MG63 (cell line): ENCODE data around the gene SORBS1. TPM values are rescaled to one million over a fixed set of nuclear protein-coding genes. Genes with fewer than 3 reads are reported as not detected.

Experiments used
- DNase-seq: peaks from one replicate; pipeline ENCODE4 v3.0.0-alpha.2; 2020
- H3K27me3 ChIP-seq: fragments of 250-450 bp; sonication (Bioruptor Pico); 2 replicates; pipeline ENCODE4 v1.5.1; 2020; ENCODE audit warnings: mild to moderate bottlenecking, moderate library complexity
- H3K36me3 ChIP-seq: fragments of 250-450 bp; sonication (Bioruptor Pico); 2 replicates; pipeline ENCODE4 v1.5.1; 2020; ENCODE audit warnings: mild to moderate bottlenecking, moderate library complexity
- H3K4me3 ChIP-seq: fragments of 250-450 bp; sonication (Bioruptor Pico); 2 replicates; pipeline ENCODE4 v1.5.1; 2020; ENCODE audit warnings: mild to moderate bottlenecking, moderate library complexity
- H3K9me3 ChIP-seq: fragments of 250-450 bp; sonication (Bioruptor Pico); 2 replicates; pipeline ENCODE4 v1.5.1; 2020; ENCODE audit warnings: mild to moderate bottlenecking, moderate library complexity
- total RNA-seq: library from RNA; depleted of rRNA; stranded (reverse); fragments of >200 nt; shearing (Covaris generic); gene quantifications from 2 replicates; pipeline ENCODE4 v1.2.3, GENCODE V29; 2014; ENCODE audit warnings: low replicate concordance

SORBS1 gene
- total RNA-seq, 1 experiment from 2014 or later = 0.03 TPM

GRCh38 chr10:95451568-95452524 is 109.3 kb downstream of the SORBS1 start:
- Histone ChIP-seq H3K36me3 (no peaks in the 10 kb centered on the region), H3K27me3 (peaks cover 20% of the 10 kb centered on the region; the same call in 1 of the 2 replicates), H3K9me3 (no peaks in the 10 kb centered on the region), H3K4me3 (no peak overlapping the region)
- no peak for DNase-seq

GRCh38 chr10:95451150-95451549 is 110.0 kb downstream of the SORBS1 start:
- H3K36me3 ChIP-seq = no peaks in the 10 kb centered on the region
- H3K9me3 ChIP-seq = no peaks in the 10 kb centered on the region
- no peak for DNase-seq
- peaks cover 18% of the 10 kb centered on the region; the same call in 1 of the 2 replicates for H3K27me3 ChIP-seq
- no peak overlapping the region for H3K4me3 ChIP-seq

GRCh38 chr10:95450188-95450587 is 111.0 kb downstream of the SORBS1 start:
- Histone ChIP-seq H3K36me3 (no peaks in the 10 kb centered on the region), H3K27me3 (peaks cover 17% of the 10 kb centered on the region; the same call in 1 of the 2 replicates), H3K4me3 (no peak overlapping the region), H3K9me3 (no peaks in the 10 kb centered on the region)
- no peak for DNase-seq

GRCh38 chr10:95447685-95448084 is 113.5 kb downstream of the SORBS1 start:
- H3K36me3 ChIP-seq = no peaks in the 10 kb centered on the region
- no peak for DNase-seq
- no peak overlapping the region for H3K4me3 ChIP-seq
- no peaks in the 10 kb centered on the region for H3K9me3 ChIP-seq
- H3K27me3 ChIP-seq = peaks cover 15% of the 10 kb centered on the region

GRCh38 chr10:95445837-95446486 is 115.2 kb downstream of the SORBS1 start:
- Histone ChIP-seq H3K4me3 (no peak overlapping the region), H3K9me3 (no peaks in the 10 kb centered on the region), H3K36me3 (no peaks in the 10 kb centered on the region), H3K27me3 (peaks cover 16% of the 10 kb centered on the region)
- peak; percentile 64 for DNase-seq

- Histone ChIP-seq H3K36me3 (no peaks in the 10 kb centered on the region), H3K4me3 (no peak overlapping the region), H3K9me3 (no peaks in the 10 kb centered on the region), H3K27me3 (peaks cover 19% of the 10 kb centered on the region)
- DNase-seq = peak; percentile 83
Observed at GRCh38 chr10:95445223-95445836, 115.8 kb downstream of the SORBS1 start.

- no peaks in the 10 kb centered on the region for H3K9me3 ChIP-seq
- H3K4me3 ChIP-seq = no peak overlapping the region
- H3K36me3 ChIP-seq = no peaks in the 10 kb centered on the region
- DNase-seq = no peak
- peaks cover 23% of the 10 kb centered on the region for H3K27me3 ChIP-seq
Observed at GRCh38 chr10:95444792-95445191, 116.4 kb downstream of the SORBS1 start.

GRCh38 chr10:95443636-95444035 is 117.5 kb downstream of the SORBS1 start:
- peaks cover 23% of the 10 kb centered on the region for H3K27me3 ChIP-seq
- no peaks in the 10 kb centered on the region for H3K9me3 ChIP-seq
- no peak overlapping the region for H3K4me3 ChIP-seq
- DNase-seq = no peak
- H3K36me3 ChIP-seq = no peaks in the 10 kb centered on the region

- no peak for DNase-seq
- H3K27me3 ChIP-seq = peaks cover 23% of the 10 kb centered on the region
Observed at GRCh38 chr10:95442341-95442740, 118.8 kb downstream of the SORBS1 start.

GRCh38 chr10:95441547-95441923 is 119.6 kb downstream of the SORBS1 start:
- no peaks in the 10 kb centered on the region for H3K36me3 ChIP-seq
- DNase-seq = no peak
- peaks cover 23% of the 10 kb centered on the region for H3K27me3 ChIP-seq
- H3K4me3 ChIP-seq = no peak overlapping the region
- no peaks in the 10 kb centered on the region for H3K9me3 ChIP-seq

More at GRCh38 chr10:95442341-95442740, 118.8 kb downstream of the SORBS1 start:
- Histone ChIP-seq H3K4me3 (no peak overlapping the region), H3K9me3 (no peaks in the 10 kb centered on the region), H3K36me3 (no peaks in the 10 kb centered on the region)

- peaks cover 23% of the 10 kb centered on the region for H3K27me3 ChIP-seq
- H3K9me3 ChIP-seq = no peaks in the 10 kb centered on the region
- H3K4me3 ChIP-seq = no peak overlapping the region
- DNase-seq = no peak
- no peaks in the 10 kb centered on the region for H3K36me3 ChIP-seq
Observed at GRCh38 chr10:95440756-95441546, 120.2 kb downstream of the SORBS1 start.

- Histone ChIP-seq H3K27me3 (peaks cover 23% of the 10 kb centered on the region), H3K4me3 (no peak overlapping the region), H3K9me3 (no peaks in the 10 kb centered on the region), H3K36me3 (no peaks in the 10 kb centered on the region)
- no peak for DNase-seq
Observed at GRCh38 chr10:95440038-95440725, 121.0 kb downstream of the SORBS1 start.

GRCh38 chr10:95438781-95439180 is 122.4 kb downstream of the SORBS1 start:
- Histone ChIP-seq H3K9me3 (no peaks in the 10 kb centered on the region), H3K4me3 (no peak overlapping the region), H3K36me3 (no peaks in the 10 kb centered on the region), H3K27me3 (peaks cover 23% of the 10 kb centered on the region)
- no peak for DNase-seq

- H3K9me3 ChIP-seq = no peaks in the 10 kb centered on the region
- peaks cover 18% of the 10 kb centered on the region for H3K27me3 ChIP-seq
- H3K4me3 ChIP-seq = no peak overlapping the region
- no peak for DNase-seq
- H3K36me3 ChIP-seq = no peaks in the 10 kb centered on the region
Observed at GRCh38 chr10:95437669-95438068, 123.5 kb downstream of the SORBS1 start.

- DNase-seq = no peak
Observed at GRCh38 chr10:95435548-95436279, 125.5 kb downstream of the SORBS1 start.

More at GRCh38 chr10:95435548-95436279, 125.5 kb downstream of the SORBS1 start:
- H3K27me3 ChIP-seq = peaks cover 5% of the 10 kb centered on the region; the same call in 1 of the 2 replicates
- H3K9me3 ChIP-seq = no peaks in the 10 kb centered on the region
- H3K4me3 ChIP-seq = no peak overlapping the region
- no peaks in the 10 kb centered on the region for H3K36me3 ChIP-seq
